22Rv1 (cell line): ENCODE measurements around the gene UBE2K.
"Not testable (repeated sequence)": the region's sequence is repeated elsewhere in the genome, so short reads cannot be mapped to it uniquely, and the experiment has no call there.

Experiments
- H3K27ac ChIP-seq: fragments of 450-650 bp; 2 replicates; pipeline ENCODE4 v1.5.1; 2017
- CTCF ChIP-seq: fragments of 450-650 bp; IDR thresholded peaks from 2 replicates; pipeline ENCODE4 v1.5.1; 2017; ENCODE audit warnings: mild to moderate bottlenecking
- ZFX ChIP-seq: fragments of 450-650 bp; IDR thresholded peaks from 2 replicates; pipeline ENCODE4 v1.6.1; 2017; ENCODE audit warnings: antibody characterized with exemption, borderline replicate concordance

Gene UBE2K

GRCh38 chr4:39761005-39761667 is 63.2 kb downstream of the UBE2K start:
- H3K27ac ChIP-seq = no peak overlapping the region
- TF ChIP-seq CTCF = no peak
- TF ChIP-seq ZFX = no peak

GRCh38 chr4:39763714-39764572 is 66.0 kb downstream of the UBE2K start:
- H3K27ac ChIP-seq = no peak overlapping the region
- TF ChIP-seq ZFX (no peak), CTCF (no peak)

- no peak overlapping the region for H3K27ac ChIP-seq
- TF ChIP-seq ZFX (no peak), CTCF (no peak)
These were observed 72.1 kb downstream of the UBE2K start for GRCh38 chr4:39770005-39770404.

- no peak overlapping the region for H3K27ac ChIP-seq
- TF ChIP-seq ZFX = no peak
- TF ChIP-seq CTCF = no peak
These were observed 72.5 kb downstream of the UBE2K start for GRCh38 chr4:39770471-39770870.

- TF ChIP-seq ZFX (no peak), CTCF (no peak)
These were observed 73.2 kb downstream of the UBE2K start for GRCh38 chr4:39770969-39771724.

GRCh38 chr4:39781988-39782387 is 84.1 kb downstream of the UBE2K start:
- H3K27ac ChIP-seq = not testable (repeated sequence)

More at GRCh38 chr4:39770969-39771724, 73.2 kb downstream of the UBE2K start:
- no peak overlapping the region for H3K27ac ChIP-seq

- no peak overlapping the region for H3K27ac ChIP-seq
- TF ChIP-seq CTCF = no peak
- TF ChIP-seq ZFX = no peak
These were observed 87.1 kb downstream of the UBE2K start for GRCh38 chr4:39785083-39785482.
